ENCODE measurements around the gene STAT2. TPM values are rescaled to one million over a fixed set of nuclear protein-coding genes. Genes with fewer than 3 reads are reported as not detected.

Gene STAT2
- polyA plus RNA-seq, 6 donors from 2014 or later: 119 to 150 (median 131) TPM

GRCh38 chr12:56377989-56378316, 18.0 kb upstream of the STAT2 start:
- no peak for ATAC-seq (ENCODE audit: low read depth in 2 of 2)
- Mint-ChIP-seq H3K27ac (peak overlapping the region; percentile 87 to 98 (median 95)), H3K36me3 (no peaks in the 10 kb centered on the region), H3K9me3 (peaks cover 0 to 9% (median 5%) of the 10 kb centered on the region in 7 donors), H3K27me3 (no peaks in the 10 kb centered on the region), H3K4me3 (peak overlapping the region in 6 of 8 donors; percentile 23 to 90 (median 65)), H3K4me1 (peaks cover 35 to 64% (median 46%) of the 10 kb centered on the region in 3 donors)
- DNase-seq: no peak

- DNase-seq (no peak), ATAC-seq (ENCODE audit: low read depth in 2 of 2) (no peak)
- Mint-ChIP-seq H3K36me3 (no peaks in the 10 kb centered on the region), H3K9me3 (peaks cover 0 to 9% (median 5%) of the 10 kb centered on the region in 7 donors), H3K27ac (peak overlapping the region; percentile 87 to 98 (median 96)), H3K4me3 (peak overlapping the region in 7 of 8 donors; percentile 9 to 90 (median 60)), H3K27me3 (no peaks in the 10 kb centered on the region), H3K4me1 (peaks cover 35 to 69% (median 46%) of the 10 kb centered on the region in 3 donors)
Measured at GRCh38 chr12:56377310-56377988, 17.5 kb upstream of the STAT2 start.

DNA sequence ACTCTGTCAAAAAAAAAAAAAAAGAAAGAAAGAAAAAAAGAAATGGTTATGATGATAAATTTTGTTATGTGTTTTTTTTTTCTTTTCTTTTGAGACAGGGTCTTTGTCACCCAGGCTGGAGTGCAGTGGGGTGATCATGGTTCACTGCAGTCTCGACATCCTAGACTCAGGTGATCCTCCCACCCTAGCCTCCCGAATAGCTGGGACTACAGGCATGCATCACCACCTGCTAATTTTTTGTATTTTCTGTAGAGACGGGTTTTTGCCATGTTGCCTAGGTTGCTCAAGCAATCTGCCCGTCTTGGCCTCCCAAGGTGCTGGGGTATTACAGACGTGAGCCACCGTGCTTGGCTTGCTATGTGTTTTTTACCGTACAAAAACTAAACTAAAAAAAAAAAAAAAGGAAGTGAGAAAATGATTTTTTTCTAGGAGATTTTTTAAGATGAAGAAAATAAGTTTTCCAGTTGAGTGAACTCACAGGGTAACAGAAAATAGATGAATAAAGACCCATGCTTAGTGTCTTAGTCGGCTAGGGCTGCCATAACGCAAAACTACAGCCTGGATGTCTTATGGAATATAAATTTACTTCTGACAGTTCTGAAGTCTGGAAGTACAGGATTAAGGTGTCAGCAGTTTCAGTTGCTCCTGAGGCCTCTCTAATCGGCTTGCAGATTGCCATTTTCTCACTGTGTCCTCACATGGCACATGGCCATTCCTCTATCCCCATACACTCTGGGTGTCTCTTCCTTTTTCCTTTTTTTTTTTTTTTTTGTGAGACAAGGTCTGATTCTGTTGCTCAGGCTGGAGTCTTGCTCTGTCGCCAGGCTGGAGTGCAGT, 15.9 kb upstream of the STAT2 start:
- ATAC-seq (ENCODE audit: low read depth in 2 of 2): peak; percentile 92 to 94
- peak overlapping the region; percentile 60 to 90 (median 77) for H3K4me3 Mint-ChIP-seq
- peaks cover 35 to 72% (median 46%) of the 10 kb centered on the region in 3 donors for H3K4me1 Mint-ChIP-seq
- peak overlapping the region; percentile 87 to 98 (median 96) for H3K27ac Mint-ChIP-seq
- peak; percentile 78 for DNase-seq
- no peaks in the 10 kb centered on the region for H3K36me3 Mint-ChIP-seq
- no peaks in the 10 kb centered on the region for H3K27me3 Mint-ChIP-seq
- peaks cover 0 to 9% (median 5%) of the 10 kb centered on the region in 7 donors for H3K9me3 Mint-ChIP-seq

GRCh38 chr12:56374726-56375597, 15.1 kb upstream of the STAT2 start:
- no peaks in the 10 kb centered on the region for H3K27me3 Mint-ChIP-seq
- peak overlapping the region; percentile 56 to 90 (median 77) for H3K4me3 Mint-ChIP-seq
- peak; percentile 22 to 32 for ATAC-seq (ENCODE audit: low read depth in 2 of 2)
- H3K9me3 Mint-ChIP-seq: peaks cover 0 to 9% (median 5%) of the 10 kb centered on the region in 7 donors
- H3K4me1 Mint-ChIP-seq: peaks cover 37 to 70% (median 46%) of the 10 kb centered on the region in 3 donors
- no peaks in the 10 kb centered on the region for H3K36me3 Mint-ChIP-seq
- DNase-seq: peak; percentile 19
- peak overlapping the region; percentile 87 to 98 (median 96) for H3K27ac Mint-ChIP-seq

GRCh38 chr12:56373515-56373914, 13.6 kb upstream of the STAT2 start:
- ATAC-seq (ENCODE audit: low read depth in 2 of 2): no peak
- peak overlapping the region in 5 of 6 donors; percentile 24 to 92 (median 74) for H3K27ac Mint-ChIP-seq
- peak overlapping the region in 5 of 8 donors; percentile 13 to 56 (median 43) for H3K4me3 Mint-ChIP-seq
- no peaks in the 10 kb centered on the region for H3K36me3 Mint-ChIP-seq
- H3K4me1 Mint-ChIP-seq: peaks cover 39 to 62% (median 46%) of the 10 kb centered on the region in 3 donors
- H3K27me3 Mint-ChIP-seq: no peaks in the 10 kb centered on the region
- no peak for DNase-seq
- peaks cover 0 to 9% (median 5%) of the 10 kb centered on the region in 7 donors for H3K9me3 Mint-ChIP-seq

- H3K27me3 Mint-ChIP-seq: no peaks in the 10 kb centered on the region
- H3K36me3 Mint-ChIP-seq: no peaks in the 10 kb centered on the region
Measured at GRCh38 chr12:56366948-56367347, 7.0 kb upstream of the STAT2 start.

GRCh38 chr12:56362130-56363059, 2.5 kb upstream of the STAT2 start, which contains the start of gene APOF:
TSS of gene APOF (minus strand) at chr12:56362857. CDS start at chr12:56362745, 112 bp downstream.
- no peaks in the 10 kb centered on the region for H3K27me3 Mint-ChIP-seq
- DNase-seq: no peak
- ATAC-seq (ENCODE audit: low read depth in 2 of 2): no peak
- peak within 1 kb of the TSS in 7 of 8 donors; percentile 66 to 99 (median 93) for H3K4me3 Mint-ChIP-seq
- H3K4me1 Mint-ChIP-seq: peaks cover 23 to 52% (median 27%) of the 10 kb centered on the region in 3 donors
- H3K9me3 Mint-ChIP-seq: no peaks in the 10 kb centered on the region
- peak within 1 kb of the TSS in 5 of 6 donors; percentile 22 to 93 (median 62) for H3K27ac Mint-ChIP-seq
- H3K36me3 Mint-ChIP-seq: no peaks in the 10 kb centered on the region

More at GRCh38 chr12:56366948-56367347, 7.0 kb upstream of the STAT2 start:
- H3K4me3 Mint-ChIP-seq: no peak overlapping the region
- DNase-seq: no peak
- no peaks in the 10 kb centered on the region for H3K9me3 Mint-ChIP-seq
- no peak overlapping the region for H3K27ac Mint-ChIP-seq
- no peak for ATAC-seq (ENCODE audit: low read depth in 2 of 2)
- peaks cover 0 to 13% (median 4%) of the 10 kb centered on the region in 3 donors for H3K4me1 Mint-ChIP-seq

DNA sequence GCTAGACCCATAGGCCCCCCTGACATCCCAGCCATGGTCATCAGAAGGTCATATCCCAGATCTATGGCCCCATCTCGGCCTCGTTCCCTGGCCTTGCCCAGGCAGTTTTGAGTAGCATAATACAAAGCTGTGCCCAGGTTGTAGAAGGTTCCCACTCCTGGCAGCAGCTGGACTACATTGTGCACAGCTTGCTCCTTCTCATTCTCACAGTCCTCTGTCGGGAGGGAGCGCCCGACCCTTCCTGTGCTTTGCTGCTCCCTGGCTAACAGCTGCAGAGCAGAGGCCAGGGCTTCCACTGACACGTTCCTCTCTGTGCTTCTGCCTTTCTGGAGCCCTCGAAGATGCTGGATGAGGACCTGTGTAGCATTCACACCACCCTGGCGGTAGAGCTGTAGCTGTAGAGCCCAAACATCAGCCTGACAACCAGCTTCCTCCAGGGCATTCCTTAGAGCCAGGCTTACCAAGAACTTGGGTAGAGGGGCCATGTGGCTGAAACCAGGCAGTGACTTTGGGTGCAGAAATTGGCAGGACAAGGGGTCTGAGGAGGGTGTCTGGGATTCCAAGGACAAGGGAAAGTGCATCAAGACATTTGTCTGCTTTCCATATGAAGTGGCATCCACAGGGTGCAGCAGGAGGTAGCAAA, 1.7 kb upstream of the STAT2 start:
- ATAC-seq (ENCODE audit: low read depth in 2 of 2) (no peak), DNase-seq (no peak)
- H3K27ac Mint-ChIP-seq: peak overlapping the region in 5 of 6 donors; percentile 81 to 99 (median 96)
- no peaks in the 10 kb centered on the region for H3K27me3 Mint-ChIP-seq
- H3K36me3 Mint-ChIP-seq: no peaks in the 10 kb centered on the region
- no peaks in the 10 kb centered on the region for H3K9me3 Mint-ChIP-seq
- H3K4me3 Mint-ChIP-seq: peak overlapping the region; percentile 86 to 99 (median 98)
- H3K4me1 Mint-ChIP-seq: peaks cover 23 to 54% (median 27%) of the 10 kb centered on the region in 3 donors

DNA sequence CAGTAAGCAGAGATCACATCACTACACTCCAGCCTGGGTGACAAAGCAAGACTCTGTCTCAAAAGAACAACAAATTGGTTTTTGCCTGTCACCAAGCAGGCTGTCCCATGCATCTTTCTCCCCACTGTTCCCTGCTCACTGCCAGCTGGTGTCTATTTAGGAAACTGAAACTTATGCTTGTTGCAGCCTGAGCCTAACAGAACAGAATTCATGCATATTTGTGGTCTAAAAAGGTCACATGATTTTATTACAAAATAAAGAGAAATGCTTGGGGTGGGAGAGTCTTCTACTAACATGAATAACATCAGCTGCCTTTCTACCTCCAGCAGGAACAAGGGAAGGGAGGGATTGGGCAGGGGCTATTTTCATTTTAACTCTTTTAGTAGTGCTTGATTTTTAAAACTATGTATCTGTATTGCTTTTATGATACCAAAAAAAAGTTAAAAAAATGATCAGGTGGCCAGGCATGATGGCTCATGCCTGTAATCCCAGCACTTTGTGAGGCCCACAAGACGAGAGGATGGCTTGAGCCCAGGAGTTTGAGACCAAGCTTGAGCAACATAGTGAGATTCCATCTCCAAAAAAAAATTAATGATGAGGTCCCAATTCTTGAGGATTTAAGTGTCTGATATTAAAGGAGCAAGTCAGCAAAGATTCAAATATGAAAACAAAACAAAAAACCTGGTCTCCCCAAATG, 923 bp downstream of the STAT2 start:
- H3K36me3 Mint-ChIP-seq: peaks cover 0 to 11% of the 10 kb centered on the region in 2 donors

DNA sequence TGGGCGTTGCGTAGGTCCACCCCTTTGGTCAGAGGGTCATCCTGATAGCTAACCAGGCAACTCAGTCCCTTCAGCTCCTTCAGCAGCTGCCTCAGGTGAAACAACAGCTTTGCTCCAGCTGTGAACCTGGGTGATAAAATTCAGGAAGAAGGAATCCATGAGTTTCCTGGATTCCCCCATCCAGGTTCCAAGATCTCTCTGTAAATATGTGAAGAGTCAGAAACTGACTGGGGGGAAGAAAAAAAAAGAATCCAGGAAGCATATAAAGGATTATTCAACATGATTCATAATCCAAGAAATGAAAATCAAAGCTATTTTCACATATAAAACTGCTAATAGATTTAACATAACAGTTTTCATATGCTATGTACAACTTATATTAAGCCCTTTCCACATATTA, 8.6 kb downstream of the STAT2 start:
- Mint-ChIP-seq H3K4me1 (peaks cover 0 to 8% (median 3%) of the 10 kb centered on the region in 3 donors), H3K36me3 (peaks cover 7 to 40% of the 10 kb centered on the region in 2 donors), H3K27me3 (no peaks in the 10 kb centered on the region), H3K27ac (peak overlapping the region in 1 of 6 donors; percentile 50), H3K4me3 (no peak overlapping the region), H3K9me3 (no peaks in the 10 kb centered on the region)
- no peak for DNase-seq
- no peak for ATAC-seq (ENCODE audit: low read depth in 2 of 2)

More for the DNA sequence above, 923 bp downstream of the STAT2 start:
- ATAC-seq (ENCODE audit: low read depth in 2 of 2) (no peak), DNase-seq (no peak)
- no peaks in the 10 kb centered on the region for H3K27me3 Mint-ChIP-seq
- H3K9me3 Mint-ChIP-seq: no peaks in the 10 kb centered on the region
- H3K4me3 Mint-ChIP-seq: peak overlapping the region; percentile 86 to 99 (median 98)
- H3K4me1 Mint-ChIP-seq: peaks cover 23 to 50% (median 32%) of the 10 kb centered on the region in 3 donors
- peak overlapping the region; percentile 52 to 99 (median 92) for H3K27ac Mint-ChIP-seq

- DNase-seq: no peak
- Mint-ChIP-seq H3K4me3 (no peak overlapping the region), H3K4me1 (peaks cover 0 to 3% (median under 1%) of the 10 kb centered on the region in 3 donors), H3K27ac (peak overlapping the region in 5 of 6 donors; percentile 1 to 66 (median 50)), H3K36me3 (peaks cover 11 to 37% of the 10 kb centered on the region in 2 donors), H3K27me3 (no peaks in the 10 kb centered on the region), H3K9me3 (no peaks in the 10 kb centered on the region)
- ATAC-seq (ENCODE audit: low read depth in 2 of 2): no peak
Measured at GRCh38 chr12:56350662-56351061, 9.2 kb downstream of the STAT2 start.

Data from naive B cell (primary cell).